Panc1 (cell line): ENCODE data around the gene SNRPA1.

ENCODE experiments used
- POLR2AphosphoS5 ChIP-seq: IDR thresholded peaks from 2 replicates; pipeline ENCODE4 v1.6.1; 2012; ENCODE audit warnings: mild to moderate bottlenecking, low read depth, low read length, moderate library complexity
- SIN3A ChIP-seq: IDR thresholded peaks from 2 replicates; pipeline ENCODE4 v1.6.1; 2012; ENCODE audit warnings: low read depth, mild to moderate bottlenecking, low read length, moderate library complexity, borderline replicate concordance; ENCODE audit not compliant: insufficient read depth
- TF ChIP-seq, protein P1 (sequence below): fragments of 450-650 bp; IDR thresholded peaks from 2 replicates; pipeline ENCODE4 v1.5.1; 2017; ENCODE audit warnings: mild to moderate bottlenecking
- TF ChIP-seq, protein P2 (sequence below), 2 experiments: IDR thresholded peaks; 2 replicates each; pipeline ENCODE4 v1.6.1; 2011 to 2012; ENCODE audit warnings: low read depth in 2 of 2, control low read depth in 1 of 2, low read length in 1 of 2, mild to moderate bottlenecking in 1 of 2, moderate library complexity in 1 of 2; ENCODE audit not compliant: insufficient read depth in 1 of 2

DNA sequence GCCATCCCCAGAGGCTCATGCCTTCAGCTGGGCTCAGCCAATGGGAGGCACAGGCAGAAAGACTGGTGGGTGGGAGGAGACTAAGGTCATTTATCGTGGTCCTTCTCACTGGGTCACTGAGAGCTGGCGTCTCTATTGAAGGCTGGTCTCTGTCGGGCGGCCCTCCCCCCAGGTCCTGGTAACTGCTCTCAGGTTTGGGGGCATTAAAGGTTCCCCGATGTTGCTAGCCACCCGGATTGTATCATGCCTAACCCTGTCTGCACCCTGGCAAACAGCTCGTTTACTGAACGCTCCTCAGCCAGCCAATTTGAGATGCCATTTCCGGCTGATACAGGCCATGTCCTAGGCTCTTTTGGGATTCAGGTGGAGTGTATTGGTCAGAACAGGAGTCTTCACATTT lies 28.3 kb downstream of the SNRPA1 start:
- TF ChIP-seq POLR2AphosphoS5 (no peak), SIN3A (no peak)
- TF ChIP-seq, protein P1, sequence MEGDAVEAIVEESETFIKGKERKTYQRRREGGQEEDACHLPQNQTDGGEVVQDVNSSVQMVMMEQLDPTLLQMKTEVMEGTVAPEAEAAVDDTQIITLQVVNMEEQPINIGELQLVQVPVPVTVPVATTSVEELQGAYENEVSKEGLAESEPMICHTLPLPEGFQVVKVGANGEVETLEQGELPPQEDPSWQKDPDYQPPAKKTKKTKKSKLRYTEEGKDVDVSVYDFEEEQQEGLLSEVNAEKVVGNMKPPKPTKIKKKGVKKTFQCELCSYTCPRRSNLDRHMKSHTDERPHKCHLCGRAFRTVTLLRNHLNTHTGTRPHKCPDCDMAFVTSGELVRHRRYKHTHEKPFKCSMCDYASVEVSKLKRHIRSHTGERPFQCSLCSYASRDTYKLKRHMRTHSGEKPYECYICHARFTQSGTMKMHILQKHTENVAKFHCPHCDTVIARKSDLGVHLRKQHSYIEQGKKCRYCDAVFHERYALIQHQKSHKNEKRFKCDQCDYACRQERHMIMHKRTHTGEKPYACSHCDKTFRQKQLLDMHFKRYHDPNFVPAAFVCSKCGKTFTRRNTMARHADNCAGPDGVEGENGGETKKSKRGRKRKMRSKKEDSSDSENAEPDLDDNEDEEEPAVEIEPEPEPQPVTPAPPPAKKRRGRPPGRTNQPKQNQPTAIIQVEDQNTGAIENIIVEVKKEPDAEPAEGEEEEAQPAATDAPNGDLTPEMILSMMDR: no peak
- TF ChIP-seq, protein P2, sequence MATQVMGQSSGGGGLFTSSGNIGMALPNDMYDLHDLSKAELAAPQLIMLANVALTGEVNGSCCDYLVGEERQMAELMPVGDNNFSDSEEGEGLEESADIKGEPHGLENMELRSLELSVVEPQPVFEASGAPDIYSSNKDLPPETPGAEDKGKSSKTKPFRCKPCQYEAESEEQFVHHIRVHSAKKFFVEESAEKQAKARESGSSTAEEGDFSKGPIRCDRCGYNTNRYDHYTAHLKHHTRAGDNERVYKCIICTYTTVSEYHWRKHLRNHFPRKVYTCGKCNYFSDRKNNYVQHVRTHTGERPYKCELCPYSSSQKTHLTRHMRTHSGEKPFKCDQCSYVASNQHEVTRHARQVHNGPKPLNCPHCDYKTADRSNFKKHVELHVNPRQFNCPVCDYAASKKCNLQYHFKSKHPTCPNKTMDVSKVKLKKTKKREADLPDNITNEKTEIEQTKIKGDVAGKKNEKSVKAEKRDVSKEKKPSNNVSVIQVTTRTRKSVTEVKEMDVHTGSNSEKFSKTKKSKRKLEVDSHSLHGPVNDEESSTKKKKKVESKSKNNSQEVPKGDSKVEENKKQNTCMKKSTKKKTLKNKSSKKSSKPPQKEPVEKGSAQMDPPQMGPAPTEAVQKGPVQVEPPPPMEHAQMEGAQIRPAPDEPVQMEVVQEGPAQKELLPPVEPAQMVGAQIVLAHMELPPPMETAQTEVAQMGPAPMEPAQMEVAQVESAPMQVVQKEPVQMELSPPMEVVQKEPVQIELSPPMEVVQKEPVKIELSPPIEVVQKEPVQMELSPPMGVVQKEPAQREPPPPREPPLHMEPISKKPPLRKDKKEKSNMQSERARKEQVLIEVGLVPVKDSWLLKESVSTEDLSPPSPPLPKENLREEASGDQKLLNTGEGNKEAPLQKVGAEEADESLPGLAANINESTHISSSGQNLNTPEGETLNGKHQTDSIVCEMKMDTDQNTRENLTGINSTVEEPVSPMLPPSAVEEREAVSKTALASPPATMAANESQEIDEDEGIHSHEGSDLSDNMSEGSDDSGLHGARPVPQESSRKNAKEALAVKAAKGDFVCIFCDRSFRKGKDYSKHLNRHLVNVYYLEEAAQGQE (IDR thresholded peaks at IDR 0.05; ENCODE audit: insufficient read depth in 1 of 2, low read depth in 2 of 2, low read length in 1 of 2): no peak
